SU-DHL-6 (cell line): ENCODE measurements around the gene GFI1B.

Experiments
- H2AFZ ChIP-seq: fragments of 200-600 bp; sonication (generic); 2 replicates; pipeline ENCODE4 v1.6.1; 2014; ENCODE audit warnings: low read depth, mild to moderate bottlenecking, moderate library complexity, mixed read lengths, antibody characterized with exemption, low read length; ENCODE audit not compliant: severe bottlenecking
- H3F3A ChIP-seq: fragments of 200-600 bp; shearing (Covaris generic); 2 replicates; pipeline ENCODE4 v1.6.0; 2016; ENCODE audit warnings: antibody characterized with exemption, mild to moderate bottlenecking; ENCODE audit not compliant: insufficient read depth
- H3K27ac ChIP-seq: fragments of 200-600 bp; sonication (generic); 2 replicates; pipeline ENCODE4 v1.5.1; 2016; ENCODE audit warnings: low read depth, mild to moderate bottlenecking, low read length, moderate library complexity, mixed read lengths
- H3K27me3 ChIP-seq: fragments of 200-600 bp; sonication (generic), shearing (Covaris generic); 2 replicates; pipeline ENCODE4 v1.6.0; 2014; ENCODE audit warnings: mild to moderate bottlenecking, low read length
- H3K36me3 ChIP-seq: fragments of 200-600 bp; sonication (generic); 2 replicates; pipeline ENCODE4 v1.6.1; 2014; ENCODE audit warnings: mild to moderate bottlenecking, low read length, mixed read lengths
- H3K4me2 ChIP-seq: fragments of 300-600, 200-600 bp; shearing (Covaris generic), sonication (generic); 2 replicates; pipeline ENCODE4 v1.6.0; 2014; ENCODE audit warnings: low read length, low read depth, mild to moderate bottlenecking; ENCODE audit not compliant: poor library complexity, severe bottlenecking
- H3K4me3 ChIP-seq: fragments of 200-600 bp; sonication (generic); 2 replicates; pipeline ENCODE4 v1.5.1; 2014; ENCODE audit warnings: antibody characterized with exemption, low read length, mild to moderate bottlenecking, mixed read lengths; ENCODE audit not compliant: insufficient read depth, poor library complexity, severe bottlenecking
- H3K79me2 ChIP-seq: fragments of 200-600 bp; sonication (generic); 2 replicates; pipeline ENCODE4 v1.6.1; 2014; ENCODE audit warnings: mild to moderate bottlenecking, low read length, moderate library complexity; ENCODE audit not compliant: insufficient read depth
- H3K9ac ChIP-seq: fragments of 200-600 bp; sonication (generic); 2 replicates; pipeline ENCODE4 v1.7.0; 2014; ENCODE audit warnings: mild to moderate bottlenecking, low read length
- H3K9me2 ChIP-seq: fragments of 200-600 bp; sonication (generic); replicated peaks from 2 replicates; pipeline ENCODE4 v1.6.1; 2014; ENCODE audit warnings: low read length; ENCODE audit not compliant: insufficient read depth
- H3K9me3 ChIP-seq: fragments of 200-600 bp; sonication (generic); 2 replicates; pipeline ENCODE4 v1.6.1; 2014; ENCODE audit warnings: low read length, mixed read lengths; ENCODE audit not compliant: insufficient read depth
- H4K20me1 ChIP-seq: fragments of 200-600 bp; sonication (generic); 2 replicates; pipeline ENCODE4 v1.6.1; 2014; ENCODE audit warnings: low read depth, mild to moderate bottlenecking, antibody characterized with exemption, low read length, moderate library complexity, mixed read lengths
- EZH2phosphoT487 ChIP-seq: fragments of 200-600 bp; sonication (generic), shearing (Covaris generic); conservative IDR thresholded peaks from 2 replicates; pipeline ENCODE4 v1.6.1; 2018; ENCODE audit warnings: mild to moderate bottlenecking, antibody characterized with exemption, low read length, moderate library complexity, mixed read lengths
- TF ChIP-seq, protein P1 (sequence below): fragments of 200-600 bp; sonication (generic); IDR thresholded peaks from one replicate; pipeline ENCODE4 v1.5.1; 2017; ENCODE audit warnings: antibody characterized with exemption, mild to moderate bottlenecking, low read length, moderate library complexity; ENCODE audit not compliant: insufficient read depth, poor library complexity, severe bottlenecking

Gene GFI1B

DNA sequence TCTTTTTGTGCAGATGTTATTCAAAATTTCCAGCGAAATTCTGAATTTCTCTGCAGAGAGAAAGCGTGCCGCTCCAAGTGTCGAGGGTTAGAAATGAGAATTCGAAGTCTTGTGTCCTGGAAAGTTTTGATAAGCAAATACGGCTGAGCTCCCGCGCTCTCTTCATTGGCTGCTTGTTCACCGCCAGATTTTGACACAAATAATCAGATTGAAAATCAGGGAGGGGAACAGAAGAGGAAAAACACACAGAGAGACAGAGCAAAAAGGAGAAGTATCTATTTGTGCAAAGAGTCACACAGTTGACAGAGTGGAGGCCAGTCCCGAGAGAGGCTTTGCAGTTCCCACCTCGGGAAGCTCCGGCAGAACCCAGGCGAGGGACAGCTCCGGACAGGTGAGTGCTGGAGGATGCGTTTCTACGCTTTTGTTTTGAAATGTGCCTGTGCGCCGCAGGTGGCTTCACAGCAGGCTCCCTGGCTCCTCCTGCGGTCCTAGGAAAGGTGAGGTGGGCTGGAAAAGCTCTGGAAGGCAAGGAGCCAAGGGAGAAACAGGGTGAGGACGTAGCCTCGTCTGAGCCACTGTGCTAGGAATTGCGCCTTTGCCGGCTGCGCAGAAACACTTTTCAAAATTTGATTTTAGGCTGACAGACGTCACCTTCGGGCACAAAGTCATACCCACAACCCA, at the start of gene GFI1B:
Gene GFI1B, plus strand, starts transcription at position 244 of the 681 bp plus-strand sequence. CDS start 7,985 bp downstream, outside the sequence.
- H4K20me1 ChIP-seq, result no peaks in the 10 kb centered on the region
- H3K9me3 ChIP-seq, result no peaks in the 10 kb centered on the region
- H3K4me2 ChIP-seq, result no peak within 1 kb of the TSS
- H3K4me3 ChIP-seq, result no peak within 1 kb of the TSS
- H3K36me3 ChIP-seq, result no peaks in the 10 kb centered on the region
- H3K9me2 ChIP-seq, result no peaks in the 10 kb centered on the region
- H2AFZ ChIP-seq, result no peak within 1 kb of the TSS
- TF ChIP-seq, protein P1, sequence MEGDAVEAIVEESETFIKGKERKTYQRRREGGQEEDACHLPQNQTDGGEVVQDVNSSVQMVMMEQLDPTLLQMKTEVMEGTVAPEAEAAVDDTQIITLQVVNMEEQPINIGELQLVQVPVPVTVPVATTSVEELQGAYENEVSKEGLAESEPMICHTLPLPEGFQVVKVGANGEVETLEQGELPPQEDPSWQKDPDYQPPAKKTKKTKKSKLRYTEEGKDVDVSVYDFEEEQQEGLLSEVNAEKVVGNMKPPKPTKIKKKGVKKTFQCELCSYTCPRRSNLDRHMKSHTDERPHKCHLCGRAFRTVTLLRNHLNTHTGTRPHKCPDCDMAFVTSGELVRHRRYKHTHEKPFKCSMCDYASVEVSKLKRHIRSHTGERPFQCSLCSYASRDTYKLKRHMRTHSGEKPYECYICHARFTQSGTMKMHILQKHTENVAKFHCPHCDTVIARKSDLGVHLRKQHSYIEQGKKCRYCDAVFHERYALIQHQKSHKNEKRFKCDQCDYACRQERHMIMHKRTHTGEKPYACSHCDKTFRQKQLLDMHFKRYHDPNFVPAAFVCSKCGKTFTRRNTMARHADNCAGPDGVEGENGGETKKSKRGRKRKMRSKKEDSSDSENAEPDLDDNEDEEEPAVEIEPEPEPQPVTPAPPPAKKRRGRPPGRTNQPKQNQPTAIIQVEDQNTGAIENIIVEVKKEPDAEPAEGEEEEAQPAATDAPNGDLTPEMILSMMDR, result no peak
- H3K79me2 ChIP-seq, result no peaks in the 10 kb centered on the region
- H3K9ac ChIP-seq, result no peak within 1 kb of the TSS
- no peak within 1 kb of the TSS for H3K27ac ChIP-seq
- no peaks in the 10 kb centered on the region for H3F3A ChIP-seq
- no peaks in the 10 kb centered on the region; the same call in 1 of the 2 replicates for H3K27me3 ChIP-seq

- H3K4me2 ChIP-seq, result no peak overlapping the region
- H2AFZ ChIP-seq, result no peak overlapping the region
- no peaks in the 10 kb centered on the region for H3K9me2 ChIP-seq
- H3K79me2 ChIP-seq, result no peaks in the 10 kb centered on the region
- H3K27ac ChIP-seq, result no peak overlapping the region
- 0 out of 2 replicates have a peak, but pooled peaks cover 3% of the 10 kb centered on the region for H3K36me3 ChIP-seq
- no peaks in the 10 kb centered on the region for H3K27me3 ChIP-seq
- no peaks in the 10 kb centered on the region for H3K9me3 ChIP-seq
- no peaks in the 10 kb centered on the region for H4K20me1 ChIP-seq
- no peak overlapping the region for H3K4me3 ChIP-seq
- TF ChIP-seq, protein P1, result no peak
- no peaks in the 10 kb centered on the region for H3F3A ChIP-seq
- H3K9ac ChIP-seq, result no peak overlapping the region
These were observed 47.2 kb upstream of the GFI1B start for GRCh38 chr9:132931178-132931735.

GRCh38 chr9:132935026-132935425, 43.5 kb upstream of the GFI1B start:
- no peak overlapping the region for H3K9ac ChIP-seq
- H3K4me3 ChIP-seq, result no peak overlapping the region
- H3K27ac ChIP-seq, result no peak overlapping the region
- H4K20me1 ChIP-seq, result no peaks in the 10 kb centered on the region
- no peaks in the 10 kb centered on the region for H3F3A ChIP-seq
- no peaks in the 10 kb centered on the region for H3K36me3 ChIP-seq
- H3K4me2 ChIP-seq, result no peak overlapping the region
- TF ChIP-seq EZH2phosphoT487, result no peak
- TF ChIP-seq, protein P1, result no peak
- H3K9me3 ChIP-seq, result no peaks in the 10 kb centered on the region
- no peak overlapping the region for H2AFZ ChIP-seq
- H3K79me2 ChIP-seq, result peaks cover 4% of the 10 kb centered on the region; the same call in 1 of the 2 replicates
- no peaks in the 10 kb centered on the region for H3K27me3 ChIP-seq
- no peaks in the 10 kb centered on the region for H3K9me2 ChIP-seq
